Measurements from ENCODE around the gene SLC34A2. TPM values are rescaled to one million over a fixed set of nuclear protein-coding genes. Genes with fewer than 3 reads are reported as not detected.
"Not testable (repeated sequence)": the region's sequence is repeated elsewhere in the genome, so short reads cannot be mapped to it uniquely, and the experiment has no call there.

SLC34A2 gene
- polyA plus RNA-seq, result not detected

- Mint-ChIP-seq H3K4me3 (peak within 1 kb of the TSS in 3 of 4 donors; percentile 38 to 85 (median 52)), H3K36me3 (no peaks in the 10 kb centered on the region), H3K27ac (peak within 1 kb of the TSS in 1 of 3 donors; percentile 86)
These were observed at the start of gene SLC34A2 for GRCh38 chr4:25654971-25655963. SLC34A2 (plus strand) TSS chr4:25655851; CDS start chr4:25662501, 6,650 bp downstream.

GRCh38 chr4:25608644-25609043 is 47.0 kb upstream of the SLC34A2 start:
- Mint-ChIP-seq H3K27ac (no peak overlapping the region), H3K27me3 (peaks cover 8% of the 10 kb centered on the region), H3K9me3 (peaks cover 0 to 2% (median 0%) of the 10 kb centered on the region in 3 donors), H3K4me3 (no peak overlapping the region), H3K4me1 (peaks cover 0 to 2% (median 0%) of the 10 kb centered on the region in 3 donors), H3K36me3 (no peaks in the 10 kb centered on the region)

More at GRCh38 chr4:25654971-25655963, at the start of gene SLC34A2:
- peaks cover 32% of the 10 kb centered on the region for H3K27me3 Mint-ChIP-seq
- H3K4me1 Mint-ChIP-seq, result peaks cover 3 to 12% (median 4%) of the 10 kb centered on the region in 3 donors
- H3K9me3 Mint-ChIP-seq, result no peaks in the 10 kb centered on the region

GRCh38 chr4:25609976-25610375 is 45.7 kb upstream of the SLC34A2 start:
- Mint-ChIP-seq H3K36me3 (no peaks in the 10 kb centered on the region), H3K4me3 (no peak overlapping the region), H3K27ac (no peak overlapping the region), H3K9me3 (no peaks in the 10 kb centered on the region), H3K4me1 (peaks cover 0 to 2% (median 0%) of the 10 kb centered on the region in 3 donors), H3K27me3 (peaks cover 3% of the 10 kb centered on the region)

DNA sequence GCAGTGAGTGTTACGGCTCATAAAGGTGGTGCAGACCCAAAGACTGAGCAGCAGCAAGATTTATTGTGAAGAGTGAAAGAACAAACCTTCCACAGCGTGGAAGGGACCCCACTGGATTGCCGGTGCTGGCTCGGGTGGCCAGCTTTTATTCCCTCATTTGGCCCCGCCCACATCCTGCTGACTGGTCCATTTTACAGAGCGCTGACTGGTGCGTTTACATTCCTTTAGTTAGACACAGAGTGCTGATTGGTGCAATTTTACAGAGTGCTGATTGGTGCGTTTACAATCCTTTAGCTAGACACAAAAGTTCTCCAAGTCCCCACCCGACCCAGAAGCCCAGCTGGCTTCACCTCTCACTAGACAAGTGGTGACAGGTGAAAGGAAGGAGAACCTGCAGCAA is 42.0 kb upstream of the SLC34A2 start:
- H3K9me3 Mint-ChIP-seq, H3K27me3 Mint-ChIP-seq, H3K27ac Mint-ChIP-seq, H3K4me1 Mint-ChIP-seq, H3K4me3 Mint-ChIP-seq, H3K36me3 Mint-ChIP-seq: not testable (repeated sequence)

- H3K4me3 Mint-ChIP-seq, result no peak overlapping the region
- no peak overlapping the region for H3K27ac Mint-ChIP-seq
- peaks cover 2% of the 10 kb centered on the region for H3K27me3 Mint-ChIP-seq
- peaks cover 0 to 2% (median 0%) of the 10 kb centered on the region in 3 donors for H3K4me1 Mint-ChIP-seq
- no peaks in the 10 kb centered on the region for H3K36me3 Mint-ChIP-seq
- no peaks in the 10 kb centered on the region for H3K9me3 Mint-ChIP-seq
These were observed 40.8 kb upstream of the SLC34A2 start for GRCh38 chr4:25614807-25615206.

GRCh38 chr4:25621027-25621930 is 34.4 kb upstream of the SLC34A2 start:
- peaks cover 0 to 5% (median 0%) of the 10 kb centered on the region in 3 donors for H3K4me1 Mint-ChIP-seq
- H3K9me3 Mint-ChIP-seq, result no peaks in the 10 kb centered on the region
- peak overlapping the region in 1 of 3 donors; percentile 17 for H3K27ac Mint-ChIP-seq
- H3K36me3 Mint-ChIP-seq, result no peaks in the 10 kb centered on the region
- H3K27me3 Mint-ChIP-seq, result peaks cover 3% of the 10 kb centered on the region
- H3K4me3 Mint-ChIP-seq, result no peak overlapping the region

DNA sequence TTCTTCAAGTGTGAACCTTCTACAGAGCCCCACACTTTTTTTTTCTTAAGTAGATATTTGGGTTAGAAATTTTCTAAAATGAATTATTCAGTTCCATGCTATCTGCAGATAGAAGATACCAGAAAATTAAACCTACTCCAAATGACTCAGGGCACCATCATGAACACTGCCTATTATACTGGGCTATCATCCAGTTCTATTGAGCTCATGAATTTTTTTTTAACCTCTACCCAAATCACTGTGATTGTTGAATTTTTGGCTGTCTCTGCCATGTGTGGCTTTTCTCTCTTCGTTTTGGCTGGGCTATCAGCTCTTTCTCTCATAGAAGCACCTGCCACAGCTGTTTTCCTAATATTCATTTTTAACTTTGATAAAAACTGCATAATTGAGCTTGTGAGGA is 31.0 kb upstream of the SLC34A2 start:
- peaks cover 0 to 5% (median 0%) of the 10 kb centered on the region in 3 donors for H3K4me1 Mint-ChIP-seq
- H3K4me3 Mint-ChIP-seq, result no peak overlapping the region
- H3K9me3 Mint-ChIP-seq, result no peaks in the 10 kb centered on the region
- peaks cover 3% of the 10 kb centered on the region for H3K27me3 Mint-ChIP-seq
- no peak overlapping the region for H3K27ac Mint-ChIP-seq
- no peaks in the 10 kb centered on the region for H3K36me3 Mint-ChIP-seq

GRCh38 chr4:25628451-25628850 is 27.2 kb upstream of the SLC34A2 start:
- H3K27ac Mint-ChIP-seq, result no peak overlapping the region
- no peaks in the 10 kb centered on the region for H3K9me3 Mint-ChIP-seq
- H3K36me3 Mint-ChIP-seq, result no peaks in the 10 kb centered on the region
- H3K4me1 Mint-ChIP-seq, result no peaks in the 10 kb centered on the region
- peaks cover 1% of the 10 kb centered on the region for H3K27me3 Mint-ChIP-seq
- H3K4me3 Mint-ChIP-seq, result no peak overlapping the region

- Mint-ChIP-seq H3K9me3 (no peaks in the 10 kb centered on the region), H3K4me3 (no peak overlapping the region), H3K36me3 (no peaks in the 10 kb centered on the region), H3K27me3 (peaks cover 1% of the 10 kb centered on the region), H3K4me1 (no peaks in the 10 kb centered on the region), H3K27ac (no peak overlapping the region)
These were observed 23.5 kb upstream of the SLC34A2 start for GRCh38 chr4:25632135-25632534.

DNA sequence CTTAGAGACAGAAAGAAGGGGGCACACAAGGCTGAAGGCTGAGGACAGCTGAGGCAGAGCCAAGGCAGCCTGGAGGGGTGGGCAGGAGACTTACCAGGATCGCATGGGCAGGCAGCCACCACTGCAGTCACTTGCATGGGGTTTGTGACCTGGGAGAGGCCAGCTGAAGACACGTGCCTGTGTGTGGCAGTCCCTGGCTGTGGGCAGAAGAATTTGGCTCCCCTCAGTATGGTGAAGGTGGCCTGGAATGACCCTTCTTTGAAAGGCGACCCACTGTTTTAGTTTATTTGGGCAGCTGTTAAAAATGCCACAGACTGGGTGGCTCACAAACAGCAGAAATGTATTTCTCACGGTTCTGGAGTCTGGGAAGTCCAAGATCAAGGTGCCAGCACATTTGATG is 22.1 kb upstream of the SLC34A2 start:
- Mint-ChIP-seq H3K4me3 (no peak overlapping the region), H3K36me3 (no peaks in the 10 kb centered on the region), H3K27me3 (peaks cover 1% of the 10 kb centered on the region), H3K9me3 (no peaks in the 10 kb centered on the region), H3K4me1 (no peaks in the 10 kb centered on the region), H3K27ac (no peak overlapping the region)

DNA sequence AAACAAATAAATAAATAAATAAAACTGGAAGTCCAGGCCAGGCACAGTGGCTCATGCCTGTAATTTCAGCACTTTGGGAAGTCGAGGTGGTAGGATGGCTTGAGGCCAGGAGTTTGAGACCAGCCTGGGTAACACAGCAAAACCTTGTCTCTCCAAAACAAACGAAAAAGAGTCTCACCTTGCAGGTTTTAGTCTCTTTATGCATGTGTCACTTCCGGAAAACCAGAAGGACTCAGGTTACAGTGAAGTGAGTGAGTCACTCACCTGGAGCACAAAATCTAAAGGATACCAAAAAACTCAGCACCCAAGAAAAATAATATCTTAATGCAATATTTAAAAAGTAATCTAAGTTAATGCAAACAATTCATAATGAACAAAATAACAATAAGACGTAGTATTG is 20.1 kb upstream of the SLC34A2 start:
- Mint-ChIP-seq H3K9me3 (no peaks in the 10 kb centered on the region), H3K27ac (no peak overlapping the region), H3K27me3 (peaks cover 1% of the 10 kb centered on the region), H3K4me3 (no peak overlapping the region), H3K4me1 (no peaks in the 10 kb centered on the region), H3K36me3 (no peaks in the 10 kb centered on the region)

DNA sequence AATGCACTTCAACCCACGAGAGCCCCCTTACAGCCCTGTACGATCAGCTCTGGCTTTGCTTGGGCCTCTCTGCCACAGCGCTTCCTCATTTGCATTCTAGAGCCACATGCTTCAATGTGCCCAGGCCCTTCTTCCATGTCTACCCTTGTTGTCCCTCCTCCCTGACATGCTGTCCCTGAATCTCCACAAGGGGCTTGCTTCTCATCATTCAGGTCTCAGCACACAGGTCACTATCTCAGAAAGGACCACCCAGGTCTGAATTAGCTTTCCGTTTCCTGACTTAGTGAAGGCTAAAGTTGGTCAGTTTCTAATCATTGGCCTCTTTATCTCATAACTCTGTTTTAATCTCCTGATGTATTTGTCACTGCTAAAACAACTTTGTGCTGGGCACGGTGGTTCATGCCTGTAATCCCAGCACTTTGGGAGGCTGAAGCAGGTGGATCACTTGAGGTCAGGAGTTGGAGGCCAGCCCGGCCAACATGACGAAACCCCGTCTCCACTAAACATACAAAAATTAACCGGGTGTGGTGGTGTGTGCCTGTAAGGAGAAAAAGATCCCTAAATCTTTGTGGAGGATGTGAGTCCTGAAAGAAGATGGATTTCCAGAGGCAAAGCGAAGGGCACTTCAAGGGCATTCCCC is 17.9 kb upstream of the SLC34A2 start:
- no peaks in the 10 kb centered on the region for H3K36me3 Mint-ChIP-seq
- H3K27ac Mint-ChIP-seq, result peak overlapping the region in 1 of 3 donors; percentile 28
- H3K27me3 Mint-ChIP-seq, result peaks cover 2% of the 10 kb centered on the region
- H3K9me3 Mint-ChIP-seq, result no peaks in the 10 kb centered on the region
- no peaks in the 10 kb centered on the region for H3K4me1 Mint-ChIP-seq
- H3K4me3 Mint-ChIP-seq, result no peak overlapping the region

DNA sequence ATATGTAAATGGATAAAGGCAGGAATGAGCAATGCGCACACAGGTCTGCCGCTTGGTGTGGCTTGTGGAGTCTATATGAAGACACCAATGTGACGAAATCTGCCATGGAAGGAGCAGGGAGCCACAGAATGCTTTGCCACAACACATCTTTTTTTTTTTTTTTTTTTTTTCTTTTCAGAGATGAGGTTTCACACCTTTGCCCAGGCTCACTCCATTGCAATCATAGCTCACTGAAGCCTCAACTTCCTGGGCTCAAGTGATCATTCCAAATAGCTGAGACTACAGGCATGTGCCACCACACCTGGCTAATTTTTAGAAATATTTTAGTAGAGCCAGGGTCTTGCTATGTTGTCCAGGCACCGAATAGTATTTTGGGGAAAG is 17.4 kb upstream of the SLC34A2 start:
- H3K9me3 Mint-ChIP-seq, result no peaks in the 10 kb centered on the region
- no peak overlapping the region for H3K4me3 Mint-ChIP-seq
- H3K4me1 Mint-ChIP-seq, result no peaks in the 10 kb centered on the region
- H3K36me3 Mint-ChIP-seq, result no peaks in the 10 kb centered on the region
- peak overlapping the region in 1 of 3 donors; percentile 28 for H3K27ac Mint-ChIP-seq
- peaks cover 2% of the 10 kb centered on the region for H3K27me3 Mint-ChIP-seq

DNA sequence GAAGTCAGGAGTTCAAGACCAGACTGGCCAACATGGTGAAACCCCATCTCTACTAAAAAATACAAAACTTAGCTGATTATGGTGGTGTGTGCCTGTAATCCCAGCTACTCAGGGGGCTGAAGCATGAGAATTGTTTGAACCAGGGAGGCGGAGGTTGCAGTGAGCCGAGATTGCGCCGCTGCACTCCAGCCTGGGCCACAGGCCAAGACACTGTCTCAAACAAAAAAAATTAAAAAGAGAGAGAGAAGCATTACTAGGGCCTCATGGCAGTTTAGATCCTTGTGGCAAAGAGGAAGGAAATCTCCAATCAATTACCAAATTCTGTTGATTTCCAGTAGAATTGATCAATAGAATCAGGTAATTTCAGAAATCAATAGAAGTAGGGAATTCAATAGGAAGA is 16.8 kb upstream of the SLC34A2 start:
- Mint-ChIP-seq H3K4me3 (no peak overlapping the region), H3K36me3 (no peaks in the 10 kb centered on the region), H3K27ac (no peak overlapping the region), H3K27me3 (peaks cover 2% of the 10 kb centered on the region), H3K4me1 (no peaks in the 10 kb centered on the region), H3K9me3 (no peaks in the 10 kb centered on the region)

DNA sequence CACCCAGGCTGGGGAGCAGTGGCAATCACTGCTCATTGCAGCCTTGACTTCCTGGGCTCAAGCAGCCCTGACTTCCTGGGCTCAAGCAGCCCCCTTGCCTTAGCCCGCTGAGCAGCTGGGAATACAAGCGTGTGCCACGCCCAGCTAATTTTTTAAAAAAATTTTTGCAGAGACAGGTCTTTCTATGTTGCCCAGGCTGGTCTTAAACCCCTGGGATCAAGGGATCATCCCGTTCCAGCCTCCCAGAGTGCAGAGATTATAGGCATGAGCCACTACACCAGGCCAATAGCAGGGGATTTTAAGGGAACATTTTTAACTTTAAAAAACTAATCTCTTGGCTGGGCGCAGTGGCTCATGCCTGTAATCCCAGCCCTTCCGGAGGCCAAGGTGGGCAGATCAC is 5.3 kb upstream of the SLC34A2 start:
- H3K27me3 Mint-ChIP-seq, result peaks cover 14% of the 10 kb centered on the region
- no peaks in the 10 kb centered on the region for H3K36me3 Mint-ChIP-seq
- no peak overlapping the region for H3K27ac Mint-ChIP-seq
- no peaks in the 10 kb centered on the region for H3K9me3 Mint-ChIP-seq
- no peak overlapping the region for H3K4me3 Mint-ChIP-seq
- peaks cover 0 to 6% (median 1%) of the 10 kb centered on the region in 3 donors for H3K4me1 Mint-ChIP-seq

Data from IgD-negative memory B cell (primary cell).